HepG2 (cell line): ENCODE measurements around the gene SEMA3E. TPM values are rescaled to one million over a fixed set of nuclear protein-coding genes. Genes with fewer than 3 reads are reported as not detected.
A peak's percentile ranks its signal among the peaks of the same experiment; 100 is the strongest.

Experiments
- ATAC-seq: fragments of 200-7000 bp; cut with Tn5 transposase; 3 replicates; pipeline ENCODE4 v1.9.1; 2020; ENCODE audit warnings: mild to moderate bottlenecking, moderate library complexity
- BruUV-seq: library from RNA; stranded (reverse); fragments of 400-500 nt; replicated peaks from 2 replicates; lab custom pipeline; 2021; lab: Mats Ljungman, UMichigan
- CTCF ChIA-PET: fragments of 300-600 bp; formaldehyde crosslinking; extraction: SDS; loops from one replicate; lab custom pipeline; 2021; ENCODE audit warnings: low total read pairs, inconsistent platforms, low intra/inter-chr PET ratio; lab: Yijun Ruan, JAX
- POLR2A ChIA-PET: fragments of 350-600 bp; sonication (Branson Sonifier 250); formaldehyde crosslinking; loops from one replicate; lab custom pipeline; 2020; ENCODE audit warnings: antibody characterized with exemption, inconsistent platforms; lab: Yijun Ruan, JAX
- DNase-seq: peaks from one replicate; pipeline ENCODE4 v3.0.0-alpha.2; 2015; ENCODE audit warnings: low spot score
- FAIRE-seq: peaks from 3 replicates; lab custom pipeline; 2011; peaks lifted over from hg19 to GRCh38; lab: Jason Lieb, UNC
- H2AFZ ChIP-seq: one replicate; pipeline ENCODE4 v1.6.1; 2011; ENCODE audit warnings: low read length, inconsistent platforms
- H3K27ac ChIP-seq: fragments of 300-600 bp; 3 replicates; pipeline ENCODE4 v1.8.0; 2011; ENCODE audit warnings: mixed run types, mild to moderate bottlenecking, mixed read lengths, low read length, inconsistent platforms; ENCODE audit not compliant: insufficient read depth; ENCODE audit errors: extremely low read length
- H3K27me3 ChIP-seq, 2 experiments: fragments of 200-600 bp in 1 of 2; 2 replicates in 1 of 2; 3 replicates in 1 of 2; pipeline versions ENCODE4 v1.6.0 to v1.8.0; 2011; ENCODE audit warnings: low read length in 2 of 2, mild to moderate bottlenecking in 2 of 2, moderate library complexity in 2 of 2, inconsistent platforms in 1 of 2; ENCODE audit not compliant: insufficient read depth in 2 of 2, control insufficient read depth in 1 of 2
- H3K36me3 ChIP-seq, 2 experiments: fragments of 200-600 bp in 1 of 2; replicated peaks in 1 of 2; 2 replicates in 1 of 2; 3 replicates in 1 of 2; pipeline versions ENCODE4 v1.5.1 to v1.8.0; 2011; ENCODE audit warnings: low read length in 2 of 2, inconsistent platforms in 1 of 2; ENCODE audit not compliant: insufficient read depth in 2 of 2, control insufficient read depth in 1 of 2
- H3K4me1 ChIP-seq: 2 replicates; pipeline ENCODE4 v1.5.1; 2012; ENCODE audit warnings: low read length, inconsistent platforms; ENCODE audit not compliant: insufficient read depth
- H3K4me2 ChIP-seq: 2 replicates; pipeline ENCODE4 v1.6.0; 2011; ENCODE audit warnings: low read depth, low read length, inconsistent platforms
- H3K4me3 ChIP-seq, 3 experiments: fragments of 200-600 bp in 1 of 3; sonication (generic), shearing (Covaris generic) in 1 of 3; replicated peaks in 1 of 3; 2 replicates each; pipeline ENCODE4 v1.5.1; 2011 to 2016; ENCODE audit warnings: low read length in 3 of 3, inconsistent platforms in 2 of 3, low read depth in 2 of 3, mild to moderate bottlenecking in 2 of 3, control low read depth in 1 of 3, mixed read lengths in 1 of 3; ENCODE audit not compliant: insufficient read depth in 1 of 3
- H3K79me2 ChIP-seq: one replicate; pipeline ENCODE4 v1.6.1; 2011; ENCODE audit warnings: low read length, inconsistent platforms; ENCODE audit not compliant: insufficient read depth
- H3K9ac ChIP-seq: 2 replicates; pipeline ENCODE4 v1.6.0; 2011; ENCODE audit warnings: mild to moderate bottlenecking, low read depth, low read length, inconsistent platforms; ENCODE audit not compliant: insufficient read depth
- H3K9me3 ChIP-seq: 2 replicates; pipeline ENCODE4 v1.5.1; 2012; ENCODE audit warnings: mild to moderate bottlenecking, low read length
- H4K20me1 ChIP-seq: 2 replicates; pipeline ENCODE4 v1.6.0; 2011; ENCODE audit warnings: inconsistent platforms, mild to moderate bottlenecking, low read length, moderate library complexity; ENCODE audit not compliant: insufficient read depth
- MAFF ChIP-seq: IDR thresholded peaks from 2 replicates; pipeline ENCODE4 v1.6.1; 2011; ENCODE audit warnings: low read depth, low read length, improper control_type of control experiment
- MAFK ChIP-seq, 2 experiments: IDR thresholded peaks in 1 of 2; conservative IDR thresholded peaks in 1 of 2; 2 replicates each; pipeline ENCODE4 v1.6.1; 2011; ENCODE audit warnings: improper control_type of control experiment in 2 of 2, low read length in 2 of 2
- STAT5B ChIP-seq: sonication (generic); formaldehyde crosslinking; IDR thresholded peaks from 2 replicates; pipeline ENCODE4 v1.4.0; 2020; ENCODE audit warnings: missing genetic modification reagents
- ZBTB40 ChIP-seq, 2 experiments: fragments of 450-650 bp in 1 of 2; sonication (generic) in 1 of 2; formaldehyde crosslinking in 1 of 2; IDR thresholded peaks; 2 replicates each; pipeline versions ENCODE4 v1.6.1 to v1.8.0; 2016 to 2022; ENCODE audit warnings: antibody characterized with exemption in 1 of 2, mild to moderate bottlenecking in 1 of 2, missing genetic modification reagents in 1 of 2
- ZMAT3 ChIP-seq: sonication (generic); formaldehyde crosslinking; conservative IDR thresholded peaks from 2 replicates; pipeline ENCODE4 v1.7.0; 2021; ENCODE audit warnings: missing genetic modification reagents
- ZNF136 ChIP-seq: sonication (generic); formaldehyde crosslinking; IDR thresholded peaks from 2 replicates; pipeline ENCODE4 v1.8.1; 2022; ENCODE audit warnings: low read depth, mild to moderate bottlenecking, moderate library complexity, missing genetic modification reagents
- ZNF260 ChIP-seq: sonication (generic); formaldehyde crosslinking; IDR thresholded peaks from 2 replicates; pipeline ENCODE4 v1.4.0; 2020; ENCODE audit warnings: missing genetic modification reagents, low read depth, mild to moderate bottlenecking, borderline replicate concordance
- ZNF460 ChIP-seq: sonication (generic); formaldehyde crosslinking; IDR thresholded peaks from 2 replicates; pipeline ENCODE4 v1.5.1; 2020; ENCODE audit warnings: missing genetic modification reagents, mild to moderate bottlenecking, borderline replicate concordance
- ZNF556 ChIP-seq: sonication (generic); formaldehyde crosslinking; IDR thresholded peaks from 2 replicates; pipeline ENCODE4 v1.4.0; 2020; ENCODE audit warnings: mild to moderate bottlenecking, missing genetic modification reagents, borderline replicate concordance
- WGBS: methylation state at CpG from one replicate; pipeline ENCODE4 v1.1.6; 2017; ENCODE audit warnings: low lambda C conversion rate; 5-methylcytosine and 5-hydroxymethylcytosine counted together
- in situ Hi-C: cut with HindIII; loops from 2 replicates; pipeline ENCODE4 v1.10.0; 2017; ENCODE audit warnings: low pct_unique_long_range_greater_than_20kb; ENCODE audit not compliant: extremely low pct_ligation_motif_present
- intact Hi-C: fragments of 100-400 bp; cut with micrococcal nuclease; formaldehyde crosslinking; loops from one replicate; pipeline ENCODE4 v1.10.0; 2022; ENCODE audit not compliant: unreplicated experiment
- polyA plus RNA-seq, 8 experiments: library from polyadenylated mRNA; depleted of rRNA in 3 of 8; stranded (reverse) in 7 of 8; unstranded in 1 of 8; fragments of >200 nt; fragmentation: Illumina TruSeq in 4 of 8; extraction: Trizol in 4 of 8; gene quantifications; 2 replicates each; pipeline versions ENCODE4 v1.2.1 to v1.2.3, GENCODE V29; 2011 to 2016; ENCODE audit warnings: low read depth in 4 of 8, missing spikeins in 1 of 8, mixed read lengths in 1 of 8; ENCODE audit not compliant: insufficient read depth in 1 of 8
- total RNA-seq, 5 experiments: library from RNA; depleted of rRNA; stranded (reverse); fragments of >200 nt; fragmentation: Illumina TruSeq; extraction: Trizol; gene quantifications; 2 replicates each; pipeline ENCODE4 v1.2.3, GENCODE V29; 2016; ENCODE audit warnings: low read depth in 1 of 5

Gene SEMA3E
- total and polyA plus RNA-seq, 2 of the 13 experiments (the other 11 are each of a cell fraction or from before 2014, with no cell fraction given), result not detected

DNA sequence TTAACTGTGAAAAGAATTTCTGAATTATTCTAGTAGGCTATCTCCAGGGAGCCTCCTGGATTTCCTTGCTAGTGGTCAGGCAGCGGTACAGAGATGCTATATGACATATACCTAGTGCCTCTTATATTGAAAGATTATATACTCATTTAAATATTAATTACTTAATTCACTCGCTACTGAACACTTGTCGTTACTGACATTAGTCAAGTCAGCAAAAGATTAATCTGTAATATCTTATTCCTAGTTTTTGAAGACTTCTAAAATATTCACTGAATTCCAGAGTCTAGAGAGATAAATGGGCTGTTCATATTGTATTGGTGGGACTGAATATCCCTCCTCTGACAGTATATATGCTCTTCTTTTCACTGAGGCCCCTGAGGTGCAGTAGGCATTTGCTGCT lies 2.9 kb downstream of the SEMA3E start:
- H4K20me1 ChIP-seq, result no peaks in the 10 kb centered on the region
- H3K4me1 ChIP-seq, result no peaks in the 10 kb centered on the region
- DNase-seq (no peak), FAIRE-seq (no peak), ATAC-seq (no peak)
- no peaks in the 10 kb centered on the region for H3K9me3 ChIP-seq
- H3K27ac ChIP-seq, result no peak overlapping the region
- 0% methylated on average over 3 of the region's 3 CpGs for WGBS
- ChIA-PET CTCF (no interaction called here), POLR2A (no interaction called here)
- TF ChIP-seq ZMAT3, result no peak
- peak; percentile 48; the same call in 1 of the 2 replicates for TF ChIP-seq MAFF
- peak; percentile 51 to 68; a peak in 3 of 4 replicates for TF ChIP-seq MAFK (conservative IDR thresholded peaks at IDR 0.05 in 1 of 2, IDR thresholded peaks at IDR 0.05 in 1 of 2; ENCODE audit: low read length in 2 of 2)
- TF ChIP-seq ZNF136 (CRISPR knock-in tag), result no peak
- in situ Hi-C loops (no loop called here), intact Hi-C loops (no loop called here)
- H3K4me3 ChIP-seq, result no peak overlapping the region
- no peaks in the 10 kb centered on the region for H3K79me2 ChIP-seq
- no peaks in the 10 kb centered on the region for H3K36me3 ChIP-seq
- no TSS peak for BruUV-seq
- no peak overlapping the region for H2AFZ ChIP-seq
- no peak overlapping the region for H3K4me2 ChIP-seq
- H3K27me3 ChIP-seq, result peaks cover 0 to 9% of the 10 kb centered on the region in 2 experiments; a peak in 3 of 5 replicates
- H3K9ac ChIP-seq, result no peak overlapping the region

DNA sequence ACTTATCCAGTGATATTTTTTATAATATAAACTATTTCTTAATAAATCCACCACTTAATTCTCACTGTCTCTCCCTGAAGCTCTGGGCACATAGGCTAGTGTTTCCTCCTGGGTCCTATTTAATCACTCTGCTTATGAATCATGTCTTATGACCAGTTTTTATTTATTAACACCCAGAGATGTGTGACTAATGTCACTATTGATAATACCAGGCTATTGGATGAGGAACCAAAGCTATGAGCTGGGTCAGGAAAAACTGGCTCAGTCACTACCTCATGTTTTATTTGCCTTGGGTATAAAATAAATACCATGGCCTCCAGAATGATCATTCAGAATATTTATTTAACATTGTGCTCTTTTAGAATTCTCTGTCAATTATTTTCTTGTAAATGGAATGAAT lies 5.2 kb downstream of the SEMA3E start:
- Histone ChIP-seq H3K4me2 (no peak overlapping the region), H3K9me3 (no peaks in the 10 kb centered on the region), H3K27me3 (peaks cover 0 to 5% of the 10 kb centered on the region in 2 experiments; a peak in 3 of 5 replicates), H3K36me3 (no peaks in the 10 kb centered on the region), H3K79me2 (no peaks in the 10 kb centered on the region), H3K4me3 (no peak overlapping the region), H3K27ac (no peak overlapping the region), H4K20me1 (no peaks in the 10 kb centered on the region), H3K9ac (no peak overlapping the region), H2AFZ (no peak overlapping the region), H3K4me1 (no peaks in the 10 kb centered on the region)
- no peak for ATAC-seq
- TF ChIP-seq ZNF556 (CRISPR knock-in tag), result no peak
- TF ChIP-seq ZNF260, result no peak
- no peak for TF ChIP-seq ZBTB40 (IDR thresholded peaks at IDR 0.05)
- no peak for TF ChIP-seq ZBTB40 (CRISPR knock-in tag; IDR thresholded peaks at IDR 0.05)
- no peak for TF ChIP-seq STAT5B (CRISPR knock-in tag)
- TF ChIP-seq ZNF460 (CRISPR knock-in tag), result no peak
- ChIA-PET POLR2A (no interaction called here), CTCF (no interaction called here)
- intact Hi-C loops (no loop called here), in situ Hi-C loops (no loop called here)
- DNase-seq, result no peak
- FAIRE-seq, result no peak
- no TSS peak for BruUV-seq
